ENCODE measurements around the gene ATG101. TPM values are rescaled to one million over a fixed set of nuclear protein-coding genes. Genes with fewer than 3 reads are reported as not detected.

ATG101 gene
- total RNA-seq, 2 donors from 2014 or later = 26.8 to 36.9 TPM

DNA sequence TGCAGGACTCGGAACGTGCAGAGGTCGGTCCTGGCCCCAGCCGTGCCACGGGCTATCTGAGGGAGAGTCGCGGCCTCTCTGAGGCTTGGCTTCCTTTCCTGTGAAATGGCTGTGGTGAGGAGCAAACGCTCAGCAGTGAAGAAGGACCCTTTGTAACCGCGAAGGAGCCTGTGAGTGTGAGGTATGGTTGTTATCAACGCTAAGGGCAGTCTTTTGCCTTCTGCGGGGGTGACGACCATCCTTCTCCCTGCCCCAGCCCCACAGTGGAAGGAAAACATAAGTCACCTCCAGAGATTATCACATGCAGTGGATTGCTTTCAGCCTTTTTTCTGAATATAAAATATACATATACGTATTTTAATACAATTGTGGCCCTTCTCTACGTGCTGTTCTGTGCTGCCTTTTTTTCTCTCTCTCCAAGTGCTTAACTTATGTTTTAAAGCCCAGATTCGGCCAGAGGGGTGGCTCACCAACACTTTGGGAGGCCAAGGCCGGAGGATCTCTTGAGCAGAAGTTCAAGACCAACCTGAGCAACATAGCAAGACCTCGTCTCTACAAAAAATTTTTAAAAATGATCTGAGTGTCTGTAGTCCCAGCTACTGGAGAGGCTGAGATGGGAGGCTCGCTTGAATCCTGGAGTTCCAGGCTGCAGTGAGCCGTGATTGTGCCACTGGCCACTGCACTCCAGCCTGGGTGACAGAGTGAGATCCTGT lies 45.6 kb upstream of the ATG101 start:
- TF ChIP-seq, protein P1, sequence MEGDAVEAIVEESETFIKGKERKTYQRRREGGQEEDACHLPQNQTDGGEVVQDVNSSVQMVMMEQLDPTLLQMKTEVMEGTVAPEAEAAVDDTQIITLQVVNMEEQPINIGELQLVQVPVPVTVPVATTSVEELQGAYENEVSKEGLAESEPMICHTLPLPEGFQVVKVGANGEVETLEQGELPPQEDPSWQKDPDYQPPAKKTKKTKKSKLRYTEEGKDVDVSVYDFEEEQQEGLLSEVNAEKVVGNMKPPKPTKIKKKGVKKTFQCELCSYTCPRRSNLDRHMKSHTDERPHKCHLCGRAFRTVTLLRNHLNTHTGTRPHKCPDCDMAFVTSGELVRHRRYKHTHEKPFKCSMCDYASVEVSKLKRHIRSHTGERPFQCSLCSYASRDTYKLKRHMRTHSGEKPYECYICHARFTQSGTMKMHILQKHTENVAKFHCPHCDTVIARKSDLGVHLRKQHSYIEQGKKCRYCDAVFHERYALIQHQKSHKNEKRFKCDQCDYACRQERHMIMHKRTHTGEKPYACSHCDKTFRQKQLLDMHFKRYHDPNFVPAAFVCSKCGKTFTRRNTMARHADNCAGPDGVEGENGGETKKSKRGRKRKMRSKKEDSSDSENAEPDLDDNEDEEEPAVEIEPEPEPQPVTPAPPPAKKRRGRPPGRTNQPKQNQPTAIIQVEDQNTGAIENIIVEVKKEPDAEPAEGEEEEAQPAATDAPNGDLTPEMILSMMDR (IDR thresholded peaks at IDR 0.05) = peak; percentile 17 to 54
- Histone ChIP-seq H3K36me3 (no peaks in the 10 kb centered on the region), H3K27ac (peak overlapping the region; percentile 41 to 89), H3K4me1 (peaks cover 0 to 56% of the 10 kb centered on the region in 2 donors), H3K27me3 (no peaks in the 10 kb centered on the region), H3K9me3 (no peaks in the 10 kb centered on the region), H3K4me3 (peak overlapping the region; percentile 47 to 58)
- DNase-seq (ENCODE audit: low spot score) = no peak

- peak overlapping the region in 1 of 2 donors; percentile 42 for H3K4me3 ChIP-seq
- H3K4me1 ChIP-seq = peaks cover 0 to 61% of the 10 kb centered on the region in 2 donors
- TF ChIP-seq, protein P1 (IDR thresholded peaks at IDR 0.05) = no peak
- DNase-seq (ENCODE audit: low spot score) = no peak
- H3K27ac ChIP-seq = peak overlapping the region; percentile 89 to 93
- H3K36me3 ChIP-seq = no peaks in the 10 kb centered on the region
- no peaks in the 10 kb centered on the region for H3K27me3 ChIP-seq
- H3K9me3 ChIP-seq = no peaks in the 10 kb centered on the region
Observed at GRCh38 chr12:52024845-52025230, 44.9 kb upstream of the ATG101 start.

GRCh38 chr12:52026263-52026662 lies 43.5 kb upstream of the ATG101 start:
- no peaks in the 10 kb centered on the region for H3K9me3 ChIP-seq
- peaks cover 0 to 69% of the 10 kb centered on the region in 2 donors for H3K4me1 ChIP-seq
- no peak for DNase-seq (ENCODE audit: low spot score)
- H3K36me3 ChIP-seq = no peaks in the 10 kb centered on the region
- H3K27me3 ChIP-seq = no peaks in the 10 kb centered on the region
- TF ChIP-seq, protein P1 (IDR thresholded peaks at IDR 0.05) = no peak
- no peak overlapping the region for H3K4me3 ChIP-seq
- H3K27ac ChIP-seq = peak overlapping the region; percentile 89 to 93

DNA sequence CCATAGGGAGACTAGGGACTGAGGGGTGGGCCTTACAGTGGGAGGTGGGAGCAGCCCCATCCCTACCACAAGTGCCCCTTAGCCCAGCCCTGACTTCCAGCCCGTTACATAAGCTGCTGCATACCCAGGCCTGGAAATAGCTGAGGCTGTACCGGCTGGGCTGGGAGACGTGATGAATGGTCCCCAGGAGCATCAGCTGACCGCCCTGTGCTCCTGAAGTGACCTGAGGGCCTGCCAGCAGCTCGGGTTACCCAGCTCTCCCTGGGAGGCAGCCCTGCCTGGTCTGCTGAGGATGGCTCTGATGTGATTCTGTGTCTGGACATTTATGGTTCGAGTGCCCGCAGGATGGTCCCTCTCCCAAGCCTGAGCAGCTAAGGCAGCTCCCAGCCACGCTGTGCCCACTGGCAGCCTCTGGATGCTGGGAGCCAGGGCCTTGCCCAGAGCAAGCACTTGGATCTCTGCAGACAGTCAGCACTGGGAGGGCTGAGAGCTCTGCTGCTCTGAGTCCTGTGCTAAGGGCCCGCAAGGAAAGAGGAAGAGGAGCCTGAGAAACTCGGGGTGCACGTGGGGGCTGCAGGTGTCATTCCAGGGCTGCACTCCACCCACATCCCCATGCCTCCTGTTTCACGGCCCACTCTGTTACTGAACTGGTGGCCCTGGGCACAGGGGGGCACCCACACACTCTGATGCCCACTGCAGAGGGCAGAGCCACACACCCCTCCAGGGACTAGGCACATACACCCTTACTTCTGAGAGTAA lies 42.5 kb upstream of the ATG101 start:
- no peak for DNase-seq (ENCODE audit: low spot score)
- TF ChIP-seq, protein P1 (IDR thresholded peaks at IDR 0.05) = no peak
- H3K27ac ChIP-seq = peak overlapping the region; percentile 89 to 93
- H3K4me3 ChIP-seq = no peak overlapping the region
- H3K36me3 ChIP-seq = no peaks in the 10 kb centered on the region
- peaks cover 0 to 76% of the 10 kb centered on the region in 2 donors for H3K4me1 ChIP-seq
- no peaks in the 10 kb centered on the region for H3K27me3 ChIP-seq
- H3K9me3 ChIP-seq = no peaks in the 10 kb centered on the region

DNA sequence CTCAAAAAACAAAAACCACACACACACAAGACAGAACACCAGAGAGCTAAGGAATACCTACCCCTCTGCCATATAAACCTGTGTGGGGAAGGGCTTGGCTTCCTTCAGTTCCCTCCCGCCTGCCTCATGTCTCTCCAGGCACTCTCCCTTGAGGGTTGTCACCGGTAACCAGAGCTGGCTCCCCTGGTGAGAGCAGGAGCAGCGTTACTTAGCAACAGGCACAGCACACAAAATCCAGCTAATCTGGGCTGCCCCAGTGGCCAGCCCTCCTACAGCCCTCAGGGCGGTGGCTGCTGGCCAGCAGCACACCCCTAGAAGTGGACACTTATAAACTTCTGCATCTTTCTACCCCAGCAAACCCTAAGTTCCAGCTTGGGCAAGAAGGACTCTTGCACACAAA lies 40.1 kb upstream of the ATG101 start:
- Histone ChIP-seq H3K4me3 (no peak overlapping the region), H3K4me1 (peaks cover 0 to 74% of the 10 kb centered on the region in 2 donors), H3K27ac (peak overlapping the region; percentile 47 to 94), H3K27me3 (no peaks in the 10 kb centered on the region), H3K36me3 (no peaks in the 10 kb centered on the region), H3K9me3 (no peaks in the 10 kb centered on the region)
- no peak for DNase-seq (ENCODE audit: low spot score)
- TF ChIP-seq, protein P1 (IDR thresholded peaks at IDR 0.05) = no peak
